K562 (cell line): ENCODE data around the gene KHSRP. TPM values are rescaled to one million over a fixed set of nuclear protein-coding genes. Genes with fewer than 3 reads are reported as not detected.

Source experiments
- BCOR ChIP-seq: fragments of 450-650 bp; IDR thresholded peaks from 2 replicates; pipeline ENCODE4 v1.6.1; 2016
- CAMTA2 ChIP-seq: fragments of 250-450 bp; sonication (Bioruptor Pico); conservative IDR thresholded peaks from 2 replicates; pipeline ENCODE4 v1.5.1; 2022
- ESRRA ChIP-seq: fragments of 450-650 bp; IDR thresholded peaks from 2 replicates; pipeline ENCODE4 v1.6.1; 2014; ENCODE audit warnings: low read depth, mild to moderate bottlenecking, moderate library complexity, borderline replicate concordance
- FOXA3 ChIP-seq, 2 experiments: fragments of 450-650 bp in 1 of 2; sonication (generic) in 1 of 2; formaldehyde crosslinking; IDR thresholded peaks in 1 of 2; conservative IDR thresholded peaks in 1 of 2; 2 replicates each; pipeline versions ENCODE4 v1.4.0 to v1.8.0; 2020 to 2022; ENCODE audit warnings: mild to moderate bottlenecking in 2 of 2, missing genetic modification reagents in 1 of 2
- FOXK2 ChIP-seq, 2 experiments: fragments of 450-650 bp; IDR thresholded peaks in 1 of 2; conservative IDR thresholded peaks in 1 of 2; 2 replicates each; pipeline ENCODE4 v1.6.1; 2016; ENCODE audit warnings: low read depth in 2 of 2, mild to moderate bottlenecking in 1 of 2
- HDAC1 ChIP-seq, 2 experiments: fragments of 450-650 bp; IDR thresholded peaks; 2 replicates each; pipeline ENCODE4 v1.6.1; 2016 to 2017; ENCODE audit warnings: inconsistent platforms in 1 of 2, mild to moderate bottlenecking in 1 of 2, moderate library complexity in 1 of 2
- HNRNPH1 ChIP-seq: fragments of 200-400 bp; formaldehyde crosslinking; optimal IDR thresholded peaks from 2 replicates; pipeline ENCODE3; 2017; ENCODE audit warnings: low read depth, mild to moderate bottlenecking, low read length, moderate library complexity
- ILK ChIP-seq: fragments of 450-650 bp; IDR thresholded peaks from 2 replicates; pipeline ENCODE4 v1.6.1; 2016; ENCODE audit warnings: missing genetic modification characterization, low read depth, mild to moderate bottlenecking, missing compliant biosample characterization, moderate library complexity, borderline replicate concordance
- NFE2L1 ChIP-seq: fragments of 450-650 bp; IDR thresholded peaks from 2 replicates; pipeline ENCODE4 v1.6.1; 2016; ENCODE audit warnings: missing genetic modification characterization, low read depth, mild to moderate bottlenecking, missing compliant biosample characterization, moderate library complexity, borderline replicate concordance
- PPARD ChIP-seq: fragments of 250-450 bp; sonication (Bioruptor Pico); IDR thresholded peaks from 2 replicates; pipeline ENCODE4 v1.8.0; 2022; ENCODE audit warnings: inconsistent platforms, mild to moderate bottlenecking, moderate library complexity
- XRCC5 ChIP-seq: fragments of 200-400 bp; formaldehyde crosslinking; IDR thresholded peaks from 2 replicates; pipeline ENCODE4 v1.6.1; 2017; ENCODE audit warnings: low read depth, mild to moderate bottlenecking, low read length
- ZKSCAN8 ChIP-seq: fragments of 200-800 bp; sonication (Bioruptor generic); IDR thresholded peaks from 2 replicates; pipeline ENCODE4 v1.6.1; 2016; ENCODE audit warnings: missing genetic modification characterization, missing compliant biosample characterization
- ZNF282 ChIP-seq: sonication (generic); formaldehyde crosslinking; IDR thresholded peaks from 2 replicates; pipeline ENCODE4 v1.8.1; 2023; ENCODE audit warnings: missing genetic modification reagents
- ZNF436 ChIP-seq: fragments of 250-450, 450-650 bp; sonication (Bioruptor Pico); formaldehyde crosslinking; IDR thresholded peaks from 2 replicates; pipeline ENCODE4 v1.7.0; 2020; ENCODE audit warnings: mild to moderate bottlenecking
- polyA plus RNA-seq, 8 experiments: library from polyadenylated mRNA; depleted of rRNA in 4 of 8; stranded (reverse) in 5 of 8; unstranded in 3 of 8; fragments of >200 nt; fragmentation: Nextera tagmentation in 2 of 8; fragmentation: Illumina TruSeq in 1 of 8; extraction: Ambion mirVana in 2 of 8; extraction: Trizol in 1 of 8; gene quantifications; 2 replicates each; pipeline versions ENCODE4 v1.2.1 to v1.2.3, GENCODE V29; 2011 to 2014; ENCODE audit warnings: inconsistent platforms in 1 of 8, missing spikeins in 1 of 8
- total RNA-seq, 7 experiments: library from RNA; depleted of rRNA in 6 of 7; stranded (reverse); fragments of >200 nt in 6 of 7; fragmentation: Illumina TruSeq in 2 of 7; extraction: Trizol in 2 of 7; gene quantifications; 2 replicates each; pipeline versions ENCODE4 v1.2.1 to v1.2.3, GENCODE V29; 2011 to 2021; ENCODE audit warnings: low replicate concordance in 1 of 7
- TF ChIP-seq, protein P1 (sequence below): fragments of 450-650 bp; formaldehyde crosslinking; IDR thresholded peaks from 2 replicates; pipeline ENCODE4 v1.4.0; 2020; ENCODE audit warnings: mild to moderate bottlenecking, moderate library complexity

KHSRP gene
- total and polyA plus RNA-seq, 9 of the 15 experiments (the other 6 are each of a cell fraction or from before 2014, with no cell fraction given) = 4.2 to 564 (median 139) TPM

DNA sequence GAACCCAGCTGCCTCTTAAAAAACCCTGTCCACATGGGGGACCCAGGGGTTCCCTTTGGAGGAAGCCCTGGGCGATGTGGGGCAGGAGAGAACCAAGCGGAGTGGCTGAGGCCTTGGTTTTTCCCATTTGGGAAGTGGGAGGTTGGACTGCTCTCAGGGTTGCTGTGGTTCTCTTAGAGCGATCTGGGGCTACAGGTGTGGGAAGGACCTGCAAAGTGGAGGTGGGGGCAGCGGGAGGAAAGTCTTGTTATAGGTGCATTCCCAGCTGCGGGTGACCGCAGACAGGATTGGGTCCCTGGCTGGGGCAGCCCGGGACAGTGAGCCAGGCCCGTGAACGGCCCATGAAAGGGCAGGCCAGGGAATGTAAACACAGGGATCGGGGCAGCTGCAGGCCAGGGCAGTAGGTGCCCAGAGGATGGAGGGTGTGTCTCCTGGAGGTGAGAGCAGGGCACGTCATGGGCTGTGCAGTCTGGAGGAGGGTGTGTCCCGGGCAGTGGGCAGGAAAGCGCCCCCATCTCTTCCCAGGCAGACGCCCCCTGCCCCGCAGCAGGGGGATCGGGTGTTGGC, 34.2 kb upstream of the KHSRP start (continued):
- 0 out of 4 replicates have a peak, but pooled peaks of 1 of the 2 experiments have one; percentile 15 for TF ChIP-seq HDAC1 (IDR thresholded peaks at IDR 0.05)
- TF ChIP-seq, protein P1, sequence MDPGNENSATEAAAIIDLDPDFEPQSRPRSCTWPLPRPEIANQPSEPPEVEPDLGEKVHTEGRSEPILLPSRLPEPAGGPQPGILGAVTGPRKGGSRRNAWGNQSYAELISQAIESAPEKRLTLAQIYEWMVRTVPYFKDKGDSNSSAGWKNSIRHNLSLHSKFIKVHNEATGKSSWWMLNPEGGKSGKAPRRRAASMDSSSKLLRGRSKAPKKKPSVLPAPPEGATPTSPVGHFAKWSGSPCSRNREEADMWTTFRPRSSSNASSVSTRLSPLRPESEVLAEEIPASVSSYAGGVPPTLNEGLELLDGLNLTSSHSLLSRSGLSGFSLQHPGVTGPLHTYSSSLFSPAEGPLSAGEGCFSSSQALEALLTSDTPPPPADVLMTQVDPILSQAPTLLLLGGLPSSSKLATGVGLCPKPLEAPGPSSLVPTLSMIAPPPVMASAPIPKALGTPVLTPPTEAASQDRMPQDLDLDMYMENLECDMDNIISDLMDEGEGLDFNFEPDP (CRISPR knock-in tag) = no peak
- TF ChIP-seq ILK = no peak
- TF ChIP-seq NFE2L1 (tag) = no peak
- 0 out of 2 replicates have a peak, but pooled peaks have one; percentile 48 for TF ChIP-seq ZNF282 (CRISPR knock-in tag)
- TF ChIP-seq CAMTA2 = no peak
- peak; percentile 65; the same call in 1 of the 2 replicates for TF ChIP-seq ESRRA
- peak in 1 of 2 experiments; percentile 50; a peak in 1 of 4 replicates for TF ChIP-seq FOXK2 (conservative IDR thresholded peaks at IDR 0.05 in 1 of 2, IDR thresholded peaks at IDR 0.05 in 1 of 2; ENCODE audit: low read depth in 2 of 2)
- TF ChIP-seq HNRNPH1 = no peak
- peak in 1 of 2 experiments; percentile 49; a peak in 1 of 4 replicates for TF ChIP-seq FOXA3 (CRISPR knock-in tag; conservative IDR thresholded peaks at IDR 0.05 in 1 of 2, IDR thresholded peaks at IDR 0.05 in 1 of 2)
- peak; percentile 44; the same call in 1 of the 2 replicates for TF ChIP-seq BCOR
- no peak for TF ChIP-seq ZNF436 (CRISPR knock-in tag)
- TF ChIP-seq XRCC5 = no peak
- TF ChIP-seq ZKSCAN8 (CRISPR knock-in tag) = no peak
- no peak for TF ChIP-seq PPARD (CRISPR knock-in tag)
